Amniotic stem cell (primary cell): Measurements from ENCODE around the gene ALK.

ENCODE experiments used
- DNase-seq: peaks from one replicate; lab custom pipeline; 2025; lab: John Stamatoyannopoulos, UW

The ALK gene

GRCh38 chr2:29610569-29610968 lies 310.8 kb downstream of the ALK start:
- DNase-seq: no peak

GRCh38 chr2:29607038-29607420 lies 314.4 kb downstream of the ALK start:
- DNase-seq: no peak

GRCh38 chr2:29606104-29607037 lies 315.0 kb downstream of the ALK start:
- DNase-seq: peak; percentile 28

GRCh38 chr2:29603341-29603740 lies 318.0 kb downstream of the ALK start:
- no peak for DNase-seq

- no peak for DNase-seq
Observed at GRCh38 chr2:29601872-29602271, 319.5 kb downstream of the ALK start.

GRCh38 chr2:29601321-29601720 lies 320.1 kb downstream of the ALK start:
- no peak for DNase-seq

- no peak for DNase-seq
Observed at GRCh38 chr2:29599946-29600345, 321.4 kb downstream of the ALK start.

- DNase-seq: no peak
Observed at GRCh38 chr2:29598978-29599377, 322.4 kb downstream of the ALK start.

GRCh38 chr2:29597035-29597434 lies 324.4 kb downstream of the ALK start:
- no peak for DNase-seq

- DNase-seq: no peak
Observed at GRCh38 chr2:29596584-29596983, 324.8 kb downstream of the ALK start.

- no peak for DNase-seq
Observed at GRCh38 chr2:29591600-29591999, 329.8 kb downstream of the ALK start.

GRCh38 chr2:29590211-29590610 lies 331.2 kb downstream of the ALK start:
- DNase-seq: no peak

- DNase-seq: no peak
Observed at GRCh38 chr2:29589440-29590103, 331.8 kb downstream of the ALK start.

GRCh38 chr2:29587402-29588190 lies 333.8 kb downstream of the ALK start:
- no peak for DNase-seq

GRCh38 chr2:29586919-29587318 lies 334.5 kb downstream of the ALK start:
- no peak for DNase-seq

GRCh38 chr2:29583548-29584156 lies 337.7 kb downstream of the ALK start:
- no peak for DNase-seq

GRCh38 chr2:29583104-29583503 lies 338.3 kb downstream of the ALK start:
- no peak for DNase-seq

- no peak for DNase-seq
Observed at GRCh38 chr2:29582062-29582461, 339.3 kb downstream of the ALK start.

GRCh38 chr2:29580223-29580622 lies 341.2 kb downstream of the ALK start:
- no peak for DNase-seq

GRCh38 chr2:29579495-29580169 lies 341.8 kb downstream of the ALK start:
- no peak for DNase-seq

GRCh38 chr2:29578084-29578598 lies 343.2 kb downstream of the ALK start:
- DNase-seq: no peak
